HG03108 (cell line): ENCODE data around the gene RABGGTA.

Source experiments
- ATAC-seq: cut with Tn5 transposase; IDR thresholded peaks from one replicate; pipeline ENCODE4 v1.9.1; 2021; ENCODE audit warnings: moderate library complexity; ENCODE audit not compliant: unreplicated experiment

RABGGTA gene

GRCh38 chr14:24271134-24271833, at the start of gene RABGGTA:
Gene RABGGTA, minus strand, starts transcription at chr14:24271597. Its CDS starts 482 bp downstream, at chr14:24271115.
- ATAC-seq, result peak; percentile 83

GRCh38 chr14:24317141-24317928, 45.9 kb upstream of the RABGGTA start:
- no peak for ATAC-seq

GRCh38 chr14:24316597-24316950, 45.2 kb upstream of the RABGGTA start:
- ATAC-seq, result no peak

GRCh38 chr14:24315807-24316596, 44.6 kb upstream of the RABGGTA start:
- no peak for ATAC-seq

DNA sequence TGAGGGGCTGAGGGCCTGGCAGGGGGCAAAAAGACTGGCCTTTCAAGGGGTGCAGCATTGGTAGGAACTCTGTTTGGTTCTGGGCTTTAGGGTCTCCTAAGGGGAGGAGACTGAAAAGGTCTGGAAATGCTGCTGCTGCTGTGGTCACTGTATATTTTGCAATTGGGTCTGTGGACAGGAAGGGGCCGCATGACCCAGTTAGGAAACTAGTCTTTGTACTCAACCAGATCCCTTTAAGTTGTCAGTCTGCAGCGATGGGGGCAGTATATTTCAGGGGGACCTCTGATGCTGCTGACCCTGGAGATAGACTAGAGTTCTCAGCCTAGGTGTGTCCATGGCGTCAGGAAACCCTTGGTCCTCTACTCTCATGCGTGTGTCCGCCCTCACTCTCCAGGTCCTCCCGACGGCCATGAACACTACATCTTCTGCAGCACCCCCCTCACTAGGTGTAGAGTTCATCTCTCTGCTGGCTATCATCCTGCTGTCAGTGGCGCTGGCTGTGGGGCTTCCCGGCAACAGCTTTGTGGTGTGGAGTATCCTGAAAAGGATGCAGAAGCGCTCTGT, 43.9 kb upstream of the RABGGTA start:
- ATAC-seq, result no peak

DNA sequence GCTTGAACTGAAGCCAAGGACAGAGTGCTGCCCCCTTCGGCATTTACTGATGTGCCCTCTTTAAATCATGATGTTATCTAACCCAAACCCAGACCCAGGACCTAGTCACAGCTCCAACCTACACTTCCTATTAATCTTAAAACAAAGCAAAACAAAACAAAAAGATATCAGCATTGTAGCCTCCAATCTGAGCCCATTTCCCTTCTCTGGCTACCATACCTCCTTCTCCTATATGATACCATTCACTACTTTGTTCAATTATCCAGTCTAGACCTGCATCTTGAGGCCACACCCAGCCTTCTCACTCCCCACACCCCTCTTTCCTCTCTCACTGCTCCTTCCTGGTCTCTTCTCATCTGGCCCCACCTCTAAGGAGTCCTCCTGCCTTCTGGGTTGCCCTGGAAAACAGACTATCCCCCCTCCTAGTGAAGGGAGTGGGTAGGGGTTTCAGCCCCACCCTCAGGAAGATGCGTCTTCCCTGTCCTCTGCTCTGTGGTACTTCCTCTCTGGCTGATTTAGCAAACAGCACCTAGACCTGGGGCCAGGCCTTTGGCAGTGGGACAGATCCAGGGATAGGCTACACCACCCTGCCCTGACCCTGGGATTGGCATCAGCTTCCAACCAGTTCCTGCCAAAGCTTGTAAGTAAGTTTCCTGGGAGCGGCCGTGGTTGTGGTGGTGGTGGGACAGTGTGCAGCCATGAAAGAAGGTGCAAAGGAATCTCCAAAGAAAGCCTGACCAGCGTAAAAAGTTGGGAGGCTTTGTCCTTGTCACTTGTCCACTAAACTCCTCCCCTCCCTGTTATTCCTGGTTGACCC, 43.2 kb upstream of the RABGGTA start:
- ATAC-seq, result no peak

GRCh38 chr14:24313913-24314312, 42.5 kb upstream of the RABGGTA start:
- ATAC-seq, result no peak

DNA sequence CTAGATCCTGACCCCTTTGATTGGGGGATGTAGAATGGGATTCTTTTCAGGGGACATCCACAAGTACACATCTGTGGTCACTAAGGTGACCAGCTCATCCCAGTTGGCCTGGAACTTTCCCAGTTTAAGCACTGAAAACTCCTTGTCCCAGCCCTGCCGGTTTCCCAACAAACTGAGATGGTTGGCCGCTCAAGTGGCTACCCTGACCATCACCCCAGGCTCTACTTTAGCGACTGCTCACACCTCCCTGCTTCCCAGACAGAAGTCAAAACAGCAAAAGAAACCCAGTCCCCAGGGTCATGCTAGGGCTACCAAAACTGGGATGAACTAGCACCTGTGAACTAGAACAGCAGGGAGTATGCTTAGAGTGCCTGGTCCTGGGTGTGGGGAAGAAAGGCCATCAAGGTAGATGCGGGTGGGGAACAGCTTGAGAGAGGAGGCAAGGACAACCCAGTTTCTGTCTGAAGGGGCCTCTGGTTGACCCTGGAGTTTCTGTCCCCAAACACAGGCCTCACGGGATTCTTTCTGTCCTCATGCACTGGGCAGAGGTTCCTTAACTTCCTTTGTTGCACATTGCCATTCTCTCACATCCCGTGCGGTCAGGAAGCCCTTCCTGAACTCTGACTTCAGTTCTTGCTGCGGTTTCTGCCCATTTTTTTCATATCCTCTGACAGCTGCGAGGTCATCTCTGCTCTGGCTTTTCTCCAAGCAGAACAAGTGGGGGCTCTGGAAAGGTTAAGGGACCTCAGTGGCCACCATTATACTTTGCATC, 41.5 kb upstream of the RABGGTA start:
- no peak for ATAC-seq

GRCh38 chr14:24311837-24312615, 40.6 kb upstream of the RABGGTA start:
- ATAC-seq, result no peak

GRCh38 chr14:24310646-24311604, 39.5 kb upstream of the RABGGTA start, which contains the start of gene LTB4R:
Gene LTB4R, plus strand, starts transcription at chr14:24311502. Its CDS starts 4,150 bp downstream, at chr14:24315652.
- ATAC-seq, result peak; percentile 64

DNA sequence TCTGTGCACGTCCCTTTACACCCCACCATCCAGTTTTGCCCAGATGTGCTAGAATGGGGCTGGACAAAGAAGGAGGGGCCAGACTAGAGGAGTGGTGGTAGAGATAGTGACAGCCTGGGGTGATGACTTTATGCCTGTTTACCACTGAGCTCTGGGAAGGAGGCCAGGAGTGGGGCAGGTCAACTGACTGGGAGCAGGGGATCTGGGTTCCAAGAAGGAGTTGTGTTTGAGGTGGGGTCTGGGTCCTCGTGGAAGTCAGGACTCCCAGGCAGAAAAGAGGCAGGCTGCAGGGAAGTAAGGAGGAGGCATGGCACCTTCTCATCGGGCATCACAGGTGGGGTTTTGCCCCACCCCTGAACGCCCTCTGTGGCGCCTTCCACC, 38.9 kb upstream of the RABGGTA start:
- ATAC-seq, result no peak

GRCh38 chr14:24309538-24310264, 38.3 kb upstream of the RABGGTA start, which contains the start of gene LTB4R2:
Gene LTB4R2, plus strand, starts transcription at chr14:24310140. Its CDS starts 525 bp downstream, at chr14:24310665.
- ATAC-seq, result no peak

DNA sequence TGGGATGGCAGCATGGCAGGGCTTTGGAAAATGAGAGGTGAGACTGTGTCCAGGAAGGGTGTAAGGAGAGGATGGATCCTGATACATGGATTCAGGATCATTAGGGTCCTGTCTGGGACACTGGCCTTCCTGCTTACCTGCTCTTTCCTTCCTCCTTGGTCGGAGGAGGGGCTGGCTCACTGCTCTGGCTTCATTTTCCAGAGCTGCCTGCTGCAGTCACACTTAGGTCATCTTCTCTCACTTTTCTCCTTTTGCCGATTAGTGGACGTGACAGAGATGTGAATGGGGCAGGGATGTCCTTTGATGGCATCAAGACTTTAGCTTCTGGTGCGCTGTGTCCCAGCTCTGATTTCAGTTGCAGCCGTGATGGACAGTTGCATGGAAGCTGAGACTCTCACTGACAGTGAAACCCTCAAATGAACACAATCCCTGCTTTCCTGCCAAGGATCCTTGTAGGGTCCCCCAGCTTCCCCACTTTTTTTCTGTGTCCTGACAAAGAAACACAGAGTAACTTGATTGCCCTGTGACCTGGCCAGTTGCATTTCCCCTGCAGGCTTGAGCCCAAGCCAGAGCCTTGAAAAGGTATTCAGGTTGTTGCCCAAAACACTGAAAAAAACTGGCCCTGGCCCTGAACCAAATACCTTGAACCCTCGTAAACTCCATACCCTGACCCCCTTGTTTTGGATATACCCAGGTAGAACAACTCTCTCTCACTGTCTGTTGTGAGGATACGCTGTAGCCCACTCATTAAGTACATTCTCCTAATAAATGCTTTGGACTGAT, 37.1 kb upstream of the RABGGTA start:
- ATAC-seq, result no peak

DNA sequence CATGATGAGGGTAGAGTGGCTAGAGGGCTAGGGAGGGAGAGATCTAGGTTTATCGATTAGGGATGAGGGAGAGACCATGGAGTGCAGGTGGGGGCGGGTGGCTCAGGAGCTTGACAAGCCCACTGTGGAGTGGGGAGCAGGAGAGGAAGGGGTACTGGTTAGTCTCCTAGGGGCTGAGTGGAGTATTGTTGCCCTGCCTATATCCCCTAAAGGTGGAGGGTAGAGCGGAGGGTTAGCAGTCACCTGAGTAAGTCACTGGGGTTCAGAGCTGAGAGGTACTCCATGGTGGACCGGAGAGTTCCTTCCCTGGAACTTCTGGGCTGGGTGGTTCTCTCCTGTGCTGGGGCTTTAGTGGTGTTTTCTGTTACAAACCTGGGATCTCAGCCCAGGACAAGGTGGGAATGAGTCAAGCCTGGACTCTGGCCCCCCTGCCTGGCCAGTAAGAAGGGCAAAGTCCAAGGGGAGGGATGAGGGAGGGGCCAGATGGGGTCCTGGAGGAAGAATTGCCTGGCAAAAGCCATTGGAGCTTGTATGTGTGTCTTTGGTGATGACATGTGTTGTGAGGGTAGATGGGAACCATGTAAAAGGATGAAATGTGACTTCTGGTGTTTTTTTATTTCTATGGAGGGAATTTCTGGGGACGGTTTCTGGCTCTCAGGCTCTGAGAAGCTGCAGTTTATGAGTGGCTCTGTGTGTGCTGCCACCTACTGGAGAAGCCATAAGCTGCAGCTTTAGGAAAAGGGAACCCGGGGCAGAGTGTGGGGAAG, 36.4 kb upstream of the RABGGTA start, which contains the start of gene CIDEB:
Gene CIDEB (minus strand): TSS at position 403 of the 767 bp plus-strand sequence. CDS start 119 bp downstream, at position 284.
- ATAC-seq, result no peak

- ATAC-seq, result no peak
Observed at GRCh38 chr14:24307156-24307574, 35.8 kb upstream of the RABGGTA start.
